K562 (cell line): ENCODE data around the gene TMTC4. TPM values are rescaled to one million over a fixed set of nuclear protein-coding genes. Genes with fewer than 3 reads are reported as not detected.

ENCODE experiments used
- ATAC-seq: fragments of 200-7000 bp; cut with Tn5 transposase; 3 replicates; pipeline ENCODE4 v1.9.1; 2020; ENCODE audit warnings: moderate library complexity
- BruUV-seq: library from RNA; stranded (reverse); fragments of 400-500 nt; replicated peaks from 2 replicates; lab custom pipeline; 2021; lab: Mats Ljungman, UMichigan
- CTCF ChIA-PET: fragments of 300-600 bp; formaldehyde crosslinking; extraction: SDS; loops from one replicate; lab custom pipeline; 2021; ENCODE audit warnings: low intra/inter-chr PET ratio; lab: Yijun Ruan, JAX
- POLR2A ChIA-PET: fragments of 300-600, 350-650 bp; sonication (Branson Sonifier 250); formaldehyde crosslinking; extraction: SDS; loops from one replicate; lab custom pipeline; 2021; ENCODE audit warnings: antibody characterized with exemption, inconsistent platforms; lab: Yijun Ruan, JAX
- DNase-seq, 4 experiments: peaks; one replicate each; pipeline versions ENCODE4 v3.0.0 to v3.0.0-alpha.2; 2011 to 2018; ENCODE audit warnings: low spot score in 3 of 4, mixed read lengths in 3 of 4; ENCODE audit errors: extremely low read depth in 1 of 4
- FAIRE-seq: peaks from 2 replicates; lab custom pipeline; 2011; peaks lifted over from hg19 to GRCh38; lab: Jason Lieb, UNC
- H2AFZ ChIP-seq: 2 replicates; pipeline ENCODE4 v1.6.0; 2011; ENCODE audit warnings: low read depth, low read length, control low read depth, inconsistent platforms
- H3K27ac ChIP-seq: fragments of 200-600 bp; 3 replicates; pipeline ENCODE4 v1.8.0; 2011; ENCODE audit warnings: low read depth, mild to moderate bottlenecking, control low read depth, inconsistent platforms, low read length, moderate library complexity, mixed read lengths; ENCODE audit errors: extremely low read depth
- H3K27me3 ChIP-seq, 2 experiments: fragments of 300-600 bp in 1 of 2; 2 replicates in 1 of 2; 3 replicates in 1 of 2; pipeline versions ENCODE4 v1.6.0 to v1.8.0; 2011; ENCODE audit warnings: inconsistent platforms in 2 of 2, low read length in 2 of 2, mild to moderate bottlenecking in 1 of 2, mixed read lengths in 1 of 2, moderate library complexity in 1 of 2; ENCODE audit not compliant: control insufficient read depth in 2 of 2, insufficient read depth in 2 of 2
- H3K36me3 ChIP-seq: fragments of 300-600 bp; 3 replicates; pipeline ENCODE4 v1.8.0; 2011; ENCODE audit warnings: mild to moderate bottlenecking, low read length, inconsistent platforms; ENCODE audit not compliant: control insufficient read depth, insufficient read depth
- H3K4me1 ChIP-seq, 2 experiments: fragments of 200-600 bp in 1 of 2; replicated peaks in 1 of 2; 2 replicates in 1 of 2; 3 replicates in 1 of 2; pipeline versions ENCODE4 v1.5.1 to v1.8.0; 2011; ENCODE audit warnings: inconsistent platforms in 2 of 2, low read length in 2 of 2, mild to moderate bottlenecking in 1 of 2, mixed read lengths in 1 of 2, moderate library complexity in 1 of 2; ENCODE audit not compliant: control insufficient read depth in 2 of 2, insufficient read depth in 2 of 2
- H3K4me2 ChIP-seq: 2 replicates; pipeline ENCODE4 v1.6.1; 2011; ENCODE audit warnings: low read length, control low read depth, inconsistent platforms, mixed read lengths; ENCODE audit not compliant: insufficient read depth
- H3K4me3 ChIP-seq: fragments of 200-600 bp; sonication (generic), shearing (Covaris generic); 2 replicates; pipeline ENCODE4 v1.5.1; 2016; ENCODE audit warnings: control low read depth, inconsistent platforms
- H3K79me2 ChIP-seq: fragments of 200-600 bp; 3 replicates; pipeline ENCODE4 v1.8.0; 2011; ENCODE audit warnings: low read length, inconsistent platforms; ENCODE audit not compliant: control insufficient read depth, insufficient read depth
- H3K9ac ChIP-seq, 2 experiments: 2 replicates each; pipeline versions ENCODE4 v1.6.0 to v1.6.1; 2011; ENCODE audit warnings: low read depth in 2 of 2, low read length in 2 of 2, control low read depth in 1 of 2, inconsistent platforms in 1 of 2, mild to moderate bottlenecking in 1 of 2, mixed read lengths in 1 of 2; ENCODE audit not compliant: insufficient read depth in 1 of 2
- H3K9me1 ChIP-seq: one replicate; pipeline ENCODE4 v1.6.0; 2011; ENCODE audit warnings: inconsistent platforms, mild to moderate bottlenecking, low read length, moderate library complexity; ENCODE audit not compliant: control insufficient read depth, insufficient read depth
- H3K9me3 ChIP-seq: replicated peaks from 2 replicates; pipeline ENCODE4 v1.5.1; 2011; ENCODE audit warnings: low read depth, low read length, inconsistent platforms; ENCODE audit not compliant: control insufficient read depth, insufficient read depth
- H4K20me1 ChIP-seq: replicated peaks from 2 replicates; pipeline ENCODE4 v1.6.1; 2011; ENCODE audit warnings: low read length, inconsistent platforms, mixed read lengths; ENCODE audit not compliant: control insufficient read depth, insufficient read depth
- ASH1L ChIP-seq: fragments of 450-650 bp; IDR thresholded peaks from 2 replicates; pipeline ENCODE4 v1.6.1; 2018; ENCODE audit warnings: borderline replicate concordance, mild to moderate bottlenecking, low read depth; ENCODE audit not compliant: partially characterized antibody
- NFYB ChIP-seq: IDR thresholded peaks from 2 replicates; pipeline ENCODE4 v1.6.1; 2011; ENCODE audit warnings: mild to moderate bottlenecking, moderate library complexity; ENCODE audit not compliant: insufficient read length; ENCODE audit errors: extremely low read depth
- SOX6 ChIP-seq: fragments of 450-650 bp; IDR thresholded peaks from 2 replicates; pipeline ENCODE4 v1.6.1; 2014; ENCODE audit warnings: mild to moderate bottlenecking
- YBX1 ChIP-seq: fragments of 450-650 bp; IDR thresholded peaks from 2 replicates; pipeline ENCODE4 v1.7.1; 2016; ENCODE audit warnings: mild to moderate bottlenecking
- WGBS: fragments of 100-300 bp; shearing (Covaris generic); methylation state at CpG from one replicate; pipeline ENCODE4 v1.1.6; 2016; ENCODE audit warnings: low coverage, mixed read lengths; ENCODE audit not compliant: insufficient coverage; ENCODE audit errors: missing lambda C conversion rate; 5-methylcytosine and 5-hydroxymethylcytosine counted together
- in situ Hi-C: fragments of 300-500 bp; cut with MboI; formaldehyde crosslinking; loops from 4 replicates; pipeline ENCODE4 v1.15.0; 2018; ENCODE audit warnings: inconsistent platforms, mixed read lengths
- intact Hi-C: fragments of 100-400 bp; cut with micrococcal nuclease; formaldehyde crosslinking; loops from 2 replicates; pipeline ENCODE4 v1.14.2; 2022
- polyA plus RNA-seq, 8 experiments: library from polyadenylated mRNA; depleted of rRNA in 4 of 8; stranded (reverse) in 5 of 8; unstranded in 3 of 8; fragments of >200 nt; fragmentation: Nextera tagmentation in 2 of 8; fragmentation: Illumina TruSeq in 1 of 8; extraction: Ambion mirVana in 2 of 8; extraction: Trizol in 1 of 8; gene quantifications; 2 replicates each; pipeline versions ENCODE4 v1.2.1 to v1.2.3, GENCODE V29; 2011 to 2014; ENCODE audit warnings: inconsistent platforms in 1 of 8, missing spikeins in 1 of 8
- total RNA-seq, 7 experiments: library from RNA; depleted of rRNA in 6 of 7; stranded (reverse); fragments of >200 nt in 6 of 7; fragmentation: Illumina TruSeq in 2 of 7; extraction: Trizol in 2 of 7; gene quantifications; 2 replicates each; pipeline versions ENCODE4 v1.2.1 to v1.2.3, GENCODE V29; 2011 to 2021; ENCODE audit warnings: low replicate concordance in 1 of 7
- TF ChIP-seq, protein P1 (sequence below): sonication (generic); formaldehyde crosslinking; IDR thresholded peaks from 2 replicates; pipeline ENCODE4 v1.8.0; 2022; ENCODE audit warnings: mild to moderate bottlenecking, missing genetic modification reagents

Gene TMTC4
- total and polyA plus RNA-seq, 9 of the 15 experiments (the other 6 are each of a cell fraction or from before 2014, with no cell fraction given) = 3.5 to 16.7 (median 11.8) TPM

DNA sequence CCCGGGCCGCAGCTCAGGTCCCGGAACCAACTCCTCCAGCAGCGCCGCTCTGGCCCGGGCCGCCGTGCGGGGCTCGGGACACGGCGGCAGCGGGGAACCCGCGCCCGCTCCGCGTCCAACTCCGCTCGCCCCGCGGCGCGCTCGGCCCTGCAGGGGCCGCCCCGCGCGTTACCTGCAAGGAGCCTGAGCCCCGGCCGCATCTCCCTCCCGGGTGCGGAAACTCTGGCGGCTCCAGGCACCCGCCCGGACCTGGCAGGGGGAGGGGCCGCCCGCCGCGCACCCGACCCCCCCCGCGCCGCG is at the start of gene TMTC4 (continued):
- TF ChIP-seq, protein P1, sequence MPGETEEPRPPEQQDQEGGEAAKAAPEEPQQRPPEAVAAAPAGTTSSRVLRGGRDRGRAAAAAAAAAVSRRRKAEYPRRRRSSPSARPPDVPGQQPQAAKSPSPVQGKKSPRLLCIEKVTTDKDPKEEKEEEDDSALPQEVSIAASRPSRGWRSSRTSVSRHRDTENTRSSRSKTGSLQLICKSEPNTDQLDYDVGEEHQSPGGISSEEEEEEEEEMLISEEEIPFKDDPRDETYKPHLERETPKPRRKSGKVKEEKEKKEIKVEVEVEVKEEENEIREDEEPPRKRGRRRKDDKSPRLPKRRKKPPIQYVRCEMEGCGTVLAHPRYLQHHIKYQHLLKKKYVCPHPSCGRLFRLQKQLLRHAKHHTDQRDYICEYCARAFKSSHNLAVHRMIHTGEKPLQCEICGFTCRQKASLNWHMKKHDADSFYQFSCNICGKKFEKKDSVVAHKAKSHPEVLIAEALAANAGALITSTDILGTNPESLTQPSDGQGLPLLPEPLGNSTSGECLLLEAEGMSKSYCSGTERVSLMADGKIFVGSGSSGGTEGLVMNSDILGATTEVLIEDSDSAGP = no peak
- no peak for TF ChIP-seq SOX6
- no peak for TF ChIP-seq ASH1L
- no peak for TF ChIP-seq YBX1
- TF ChIP-seq, all 486 proteins: peak for 8

DNA sequence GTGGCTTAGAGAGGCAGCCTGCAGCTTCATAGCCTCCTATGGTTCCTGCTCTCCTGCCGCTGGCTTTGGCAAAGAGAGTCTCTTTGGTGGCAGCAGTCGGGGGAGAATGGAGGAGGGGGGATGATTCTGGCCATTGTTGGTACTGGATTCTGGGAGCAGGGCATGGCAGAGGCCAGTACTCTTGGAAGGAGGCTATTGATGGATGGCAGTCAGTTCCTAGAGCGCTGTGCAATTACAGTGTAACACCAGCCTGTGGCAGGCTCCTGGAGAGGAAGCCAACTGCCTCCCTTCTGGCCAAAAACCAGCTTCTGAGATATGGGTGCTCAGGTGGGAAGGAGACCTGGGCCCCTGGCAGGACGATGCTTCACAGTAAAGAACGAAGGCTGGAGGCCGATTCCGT is 47.9 kb upstream of the TMTC4 start:
- no peak overlapping the region for H2AFZ ChIP-seq
- H3K9ac ChIP-seq = no peak overlapping the region
- H4K20me1 ChIP-seq = no peaks in the 10 kb centered on the region
- BruUV-seq = no TSS peak
- H3K9me1 ChIP-seq = no peaks in the 10 kb centered on the region
- ChIA-PET CTCF (no interaction called here), POLR2A (no interaction called here)
- H3K4me3 ChIP-seq = no peak overlapping the region
- no peak for TF ChIP-seq NFYB
- ATAC-seq = no peak
- DNase-seq = no peak
- no peaks in the 10 kb centered on the region for H3K79me2 ChIP-seq
- no peak for FAIRE-seq
- no peak overlapping the region for H3K27ac ChIP-seq
- no peaks in the 10 kb centered on the region for H3K27me3 ChIP-seq
- intact Hi-C loops = loop anchor here (10.0 kb wide), 1 partner anchor 402 kb away; no protein-coding TSS in a partner anchor
- in situ Hi-C loops = no loop called here
- H3K36me3 ChIP-seq = no peaks in the 10 kb centered on the region
- no peaks in the 10 kb centered on the region for H3K9me3 ChIP-seq
- 0% methylated on average over 6 of the region's 7 CpGs for WGBS
- H3K4me1 ChIP-seq = no peaks in the 10 kb centered on the region
- no peak overlapping the region for H3K4me2 ChIP-seq
